A673 (cell line): Measurements from ENCODE around the gene CD19.

ENCODE experiments used
- CTCF ChIP-seq: fragments of 300-800, 200-600 bp; sonication (generic); conservative IDR thresholded peaks from 2 replicates; pipeline ENCODE4 v1.5.1; 2017; ENCODE audit warnings: low read depth, mild to moderate bottlenecking, antibody characterized with exemption, low read length, moderate library complexity, mixed read lengths
- EZH2 ChIP-seq: fragments of 200-600 bp; sonication (generic); IDR thresholded peaks from 2 replicates; pipeline ENCODE4 v1.6.1; 2017; ENCODE audit warnings: borderline replicate concordance, low read depth, mild to moderate bottlenecking, mixed read lengths, antibody characterized with exemption, low read length; ENCODE audit not compliant: poor library complexity, severe bottlenecking

- TF ChIP-seq CTCF: no peak
- no peak for TF ChIP-seq EZH2
Measured at GRCh38 chr16:28918698-28919097, 13.1 kb upstream of the CD19 start.
